H1 (cell line): ENCODE results near the gene PHLPP1. TPM values are rescaled to one million over a fixed set of nuclear protein-coding genes. Genes with fewer than 3 reads are reported as not detected.

ENCODE experiments used
- CTCF ChIA-PET: fragments of 300-600 bp; sonication (Branson Sonifier 250); formaldehyde crosslinking; loops from one replicate; lab custom pipeline; 2021; ENCODE audit not compliant: partially characterized antibody; lab: Charles Lee
- POLR2A ChIA-PET: fragments of 300-600 bp; sonication (Branson Sonifier 250); formaldehyde crosslinking; loops from one replicate; lab custom pipeline; 2021; ENCODE audit warnings: inconsistent platforms; ENCODE audit not compliant: partially characterized antibody; lab: Charles Lee
- DNase-seq, 2 experiments: peaks; one replicate each; pipeline versions ENCODE4 v3.0.0 to v3.0.0-alpha.2; 2010 to 2022; ENCODE audit warnings: low spot score in 2 of 2, low read depth in 1 of 2, mixed read lengths in 1 of 2
- FAIRE-seq: peaks from 2 replicates; lab custom pipeline; 2011; peaks lifted over from hg19 to GRCh38; lab: Jason Lieb, UNC
- H2AFZ ChIP-seq: 2 replicates; pipeline ENCODE4 v1.8.1; 2012; ENCODE audit warnings: low read length, inconsistent platforms
- H2AK5ac ChIP-seq: 2 replicates; pipeline ENCODE4 v1.6.1; 2013; ENCODE audit warnings: low read depth, low read length
- H2BK120ac ChIP-seq: replicated peaks from 2 replicates; pipeline ENCODE3; 2013; ENCODE audit warnings: low read depth, low read length, inconsistent platforms
- H2BK12ac ChIP-seq: 2 replicates; pipeline ENCODE4 v1.6.1; 2013; ENCODE audit warnings: low read depth, low read length
- H2BK15ac ChIP-seq: 2 replicates; pipeline ENCODE4 v1.6.1; 2013; ENCODE audit warnings: low read length
- H2BK20ac ChIP-seq: 2 replicates; pipeline ENCODE4 v1.6.1; 2013; ENCODE audit warnings: low read length
- H2BK5ac ChIP-seq: 2 replicates; pipeline ENCODE4 v1.6.1; 2013; ENCODE audit warnings: low read depth, low read length
- H3K14ac ChIP-seq: 2 replicates; pipeline ENCODE4 v1.6.1; 2013; ENCODE audit warnings: inconsistent platforms; ENCODE audit not compliant: insufficient read length
- H3K18ac ChIP-seq: 2 replicates; pipeline ENCODE4 v1.6.1; 2013; ENCODE audit warnings: low read length; ENCODE audit errors: extremely low read depth
- H3K23ac ChIP-seq: 2 replicates; pipeline ENCODE4 v1.6.1; 2013; ENCODE audit warnings: inconsistent platforms; ENCODE audit not compliant: insufficient read length
- H3K23me2 ChIP-seq: 2 replicates; pipeline ENCODE4 v1.6.1; 2013; ENCODE audit warnings: low read depth, low read length
- H3K27ac ChIP-seq: 2 replicates; pipeline ENCODE4 v1.6.1; 2011; ENCODE audit warnings: low read depth, low read length, inconsistent platforms
- H3K27me3 ChIP-seq, 4 experiments: replicated peaks in 1 of 4; 1 replicate in 1 of 4; 2 replicates in 3 of 4; pipeline versions ENCODE4 v1.6.1 to v1.8.1; 2011 to 2013; ENCODE audit warnings: low read length in 3 of 4, mild to moderate bottlenecking in 3 of 4, inconsistent platforms in 2 of 4, mixed read lengths in 2 of 4, moderate library complexity in 1 of 4; ENCODE audit not compliant: control insufficient read depth in 3 of 4, insufficient read depth in 3 of 4; ENCODE audit errors: extremely low read depth in 1 of 4
- H3K36me3 ChIP-seq, 4 experiments: 2 replicates each; pipeline versions ENCODE4 v1.6.1 to v1.8.1; 2011 to 2013; ENCODE audit warnings: mild to moderate bottlenecking in 4 of 4, low read length in 3 of 4, moderate library complexity in 2 of 4, control low read depth in 1 of 4, inconsistent platforms in 1 of 4; ENCODE audit not compliant: insufficient read depth in 4 of 4, control insufficient read depth in 2 of 4
- H3K4ac ChIP-seq: replicated peaks from 2 replicates; pipeline ENCODE3; 2013; ENCODE audit warnings: low read length, low read depth, mixed read lengths, inconsistent platforms; ENCODE audit not compliant: insufficient read length
- H3K4me1 ChIP-seq, 4 experiments: replicated peaks in 1 of 4; 1 replicate in 1 of 4; 2 replicates in 3 of 4; pipeline versions ENCODE4 v1.6.1 to v1.8.1; 2011 to 2013; ENCODE audit warnings: low read length in 3 of 4, inconsistent platforms in 2 of 4, mixed read lengths in 1 of 4; ENCODE audit not compliant: insufficient read depth in 4 of 4, control insufficient read depth in 3 of 4
- H3K4me2 ChIP-seq, 2 experiments: 2 replicates each; pipeline versions ENCODE4 v1.6.1 to v1.8.1; 2011 to 2013; ENCODE audit warnings: low read depth in 2 of 2, low read length in 2 of 2, control low read depth in 1 of 2, inconsistent platforms in 1 of 2, mild to moderate bottlenecking in 1 of 2; ENCODE audit not compliant: insufficient read depth in 1 of 2
- H3K4me3 ChIP-seq, 4 experiments: fragments of 200-600, 300-600 bp in 1 of 4; sonication (generic), shearing (Covaris generic), sonication (Bioruptor Twin) in 1 of 4; 2 replicates each; pipeline versions ENCODE4 v1.5.1 to v1.8.1; 2011 to 2016; ENCODE audit warnings: low read length in 4 of 4, low read depth in 3 of 4, control low read depth in 2 of 4, inconsistent platforms in 2 of 4, mild to moderate bottlenecking in 2 of 4, mixed read lengths in 1 of 4, moderate library complexity in 1 of 4; ENCODE audit not compliant: insufficient read depth in 2 of 4; ENCODE audit errors: extremely low read depth in 1 of 4
- H3K56ac ChIP-seq: replicated peaks from 2 replicates; pipeline ENCODE3; 2013; ENCODE audit warnings: low read depth, mild to moderate bottlenecking, mixed read lengths, low read length, inconsistent platforms; ENCODE audit not compliant: insufficient read length
- H3K79me1 ChIP-seq: 2 replicates; pipeline ENCODE4 v1.6.1; 2013; ENCODE audit warnings: low read depth, low read length, control low read depth
- H3K79me2 ChIP-seq, 2 experiments: 2 replicates each; pipeline versions ENCODE4 v1.6.1 to v1.8.1; 2012 to 2013; ENCODE audit warnings: low read length in 2 of 2, mild to moderate bottlenecking in 2 of 2, inconsistent platforms in 1 of 2; ENCODE audit not compliant: insufficient read depth in 2 of 2, control insufficient read depth in 1 of 2
- H3K9ac ChIP-seq, 4 experiments: replicated peaks in 1 of 4; 1 replicate in 1 of 4; 2 replicates in 3 of 4; pipeline versions ENCODE4 v1.6.1 to v1.8.1; 2011 to 2013; ENCODE audit warnings: low read depth in 3 of 4, low read length in 3 of 4, control low read depth in 2 of 4, mild to moderate bottlenecking in 2 of 4, moderate library complexity in 2 of 4, inconsistent platforms in 1 of 4; ENCODE audit errors: extremely low read depth in 1 of 4
- H3K9me3 ChIP-seq, 2 experiments: 2 replicates each; pipeline versions ENCODE4 v1.6.1 to v1.8.1; 2012 to 2013; ENCODE audit warnings: mild to moderate bottlenecking in 2 of 2, moderate library complexity in 2 of 2, control low read depth in 1 of 2, inconsistent platforms in 1 of 2, low read depth in 1 of 2, low read length in 1 of 2, mixed read lengths in 1 of 2; ENCODE audit not compliant: insufficient read depth in 2 of 2
- H4K20me1 ChIP-seq, 2 experiments: replicated peaks in 1 of 2; 2 replicates each; pipeline versions ENCODE3 to v1.8.1; 2011 to 2013; ENCODE audit warnings: inconsistent platforms in 2 of 2, low read length in 2 of 2, mild to moderate bottlenecking in 1 of 2; ENCODE audit not compliant: insufficient read depth in 2 of 2, control insufficient read depth in 1 of 2
- H4K5ac ChIP-seq: 2 replicates; pipeline ENCODE4 v1.6.1; 2013; ENCODE audit warnings: low read length, low read depth, mixed read lengths, inconsistent platforms; ENCODE audit not compliant: insufficient read length
- H4K8ac ChIP-seq: 2 replicates; pipeline ENCODE4 v1.8.0; 2013; ENCODE audit warnings: mild to moderate bottlenecking, moderate library complexity, low read length, inconsistent platforms; ENCODE audit not compliant: insufficient read depth; ENCODE audit errors: extremely low read depth
- H4K91ac ChIP-seq: replicated peaks from 2 replicates; pipeline ENCODE3; 2013; ENCODE audit warnings: low read length, mixed read lengths, inconsistent platforms; ENCODE audit not compliant: insufficient read length
- CBX5 ChIP-seq: fragments of 300-800, 300-1000 bp; sonication (generic); IDR thresholded peaks from 2 replicates; pipeline ENCODE4 v1.7.1; 2016; ENCODE audit warnings: antibody characterized with exemption, low read length, low read depth
- CBX8 ChIP-seq: fragments of 300-800, 300-1000 bp; sonication (generic); IDR thresholded peaks from 2 replicates; pipeline ENCODE4 v1.7.1; 2016; ENCODE audit warnings: low read depth, low read length, borderline replicate concordance
- CHD1 ChIP-seq: IDR thresholded peaks from 2 replicates; pipeline ENCODE4 v1.6.1; 2012; ENCODE audit warnings: low read depth, low read length, improper control_type of control experiment
- CREB1 ChIP-seq: IDR thresholded peaks from 2 replicates; pipeline ENCODE4 v1.6.1; 2012; ENCODE audit warnings: inconsistent platforms
- FOSL1 ChIP-seq: IDR thresholded peaks from 2 replicates; pipeline ENCODE4 v1.6.1; 2011; ENCODE audit warnings: mild to moderate bottlenecking, low read depth, low read length, moderate library complexity; ENCODE audit not compliant: insufficient read depth
- GABPA ChIP-seq: IDR thresholded peaks from 2 replicates; pipeline ENCODE4 v1.6.1; 2011; ENCODE audit warnings: mild to moderate bottlenecking, low read length, moderate library complexity, borderline replicate concordance; ENCODE audit not compliant: insufficient read depth
- GTF2F1 ChIP-seq: IDR thresholded peaks from 2 replicates; pipeline ENCODE4 v1.6.1; 2012; ENCODE audit warnings: low read depth, low read length, improper control_type of control experiment, borderline replicate concordance
- MAX ChIP-seq: IDR thresholded peaks from 2 replicates; pipeline ENCODE4 v1.6.1; 2012; ENCODE audit warnings: inconsistent platforms
- RNF2 ChIP-seq: fragments of 200-900, 300-1000 bp; sonication (generic); IDR thresholded peaks from 2 replicates; pipeline ENCODE4 v1.7.1; 2016; ENCODE audit warnings: borderline replicate concordance, low read depth, mild to moderate bottlenecking, antibody characterized with exemption, low read length; ENCODE audit not compliant: poor library complexity, severe bottlenecking; ENCODE audit errors: missing control alignments
- SP2 ChIP-seq: IDR thresholded peaks from 2 replicates; pipeline ENCODE4 v1.6.1; 2012; ENCODE audit warnings: mild to moderate bottlenecking, low read length, inconsistent platforms
- WGBS, 2 experiments: shearing (Covaris generic) in 1 of 2; methylation state at CpG; one replicate each; pipeline versions ENCODE4 v1.1.6 to v1.1.7; 2013 to 2015; ENCODE audit warnings: low lambda C conversion rate in 2 of 2, mixed read lengths in 2 of 2, inconsistent platforms in 1 of 2, low coverage in 1 of 2, missing lambda C conversion rate in 1 of 2; ENCODE audit not compliant: insufficient replicate concordance in 2 of 2, insufficient coverage in 1 of 2, insufficient read length in 1 of 2; ENCODE audit errors: extremely low coverage in 1 of 2, missing lambda C conversion rate in 1 of 2; 5-methylcytosine and 5-hydroxymethylcytosine counted together
- polyA plus RNA-seq, 7 experiments: library from polyadenylated mRNA; depleted of rRNA in 3 of 7; stranded (reverse) in 5 of 7; unstranded in 2 of 7; fragments of >200 nt in 5 of 7; fragments of 200-250 nt in 2 of 7; gene quantifications; 1 replicate in 5 of 7; 2 replicates in 1 of 7; 4 replicates in 1 of 7; pipeline versions ENCODE4 v1.2.1 to v1.2.3, GENCODE V29; 2011 to 2013; ENCODE audit warnings: missing spikeins in 2 of 7, mixed read lengths in 2 of 7
- total RNA-seq: library from RNA; stranded (reverse); fragmentation: NEBNext Ultra II Directional; extraction: Animal tissue kit (Norgen Biotek cat#: 25700); gene quantifications from 2 replicates; pipeline ENCODE4 v1.2.1, GENCODE V29; 2021

PHLPP1 gene
- total and polyA plus RNA-seq, 2 of the 8 experiments (the other 6 are each of a cell fraction or from before 2014, with no cell fraction given), result 28.0 to 66.3 TPM

- Histone ChIP-seq H3K79me2 (peaks cover 27 to 100% of the 10 kb centered on the region in 2 experiments), H4K8ac (no peak overlapping the region), H2AFZ (no peak overlapping the region), H2BK120ac (no peak overlapping the region), H3K4me2 (no peak overlapping the region), H4K20me1 (peaks cover 0 to 2% of the 10 kb centered on the region in 2 experiments), H2BK20ac (no peak overlapping the region), H4K91ac (no peak overlapping the region), H3K4ac (no peak overlapping the region), H3K36me3 (no peaks in the 10 kb centered on the region; a peak in 1 of 8 replicates), H3K27me3 (no peaks in the 10 kb centered on the region), H2BK5ac (no peak overlapping the region), H3K4me1 (peaks cover 0 to 41% (median 15%) of the 10 kb centered on the region in 4 experiments), H3K4me3 (no peak overlapping the region), H2BK12ac (no peak overlapping the region), H2AK5ac (no peak overlapping the region), H3K23me2 (no peaks in the 10 kb centered on the region; the same call in 1 of the 2 replicates), H3K56ac (no peak overlapping the region), H3K79me1 (no peaks in the 10 kb centered on the region; the same call in 1 of the 2 replicates), H3K18ac (no peak overlapping the region), H3K9ac (no peak overlapping the region), H4K5ac (no peak overlapping the region), H2BK15ac (no peak overlapping the region), H3K9me3 (0 out of 4 replicates have a peak, but pooled peaks cover 0 to 4% of the 10 kb centered on the region in 2 experiments), H3K23ac (no peak overlapping the region), H3K14ac (no peak overlapping the region), H3K27ac (no peak overlapping the region)
- ChIA-PET POLR2A (interaction anchor here (0.6 kb wide), 1 partner anchor 15 kb away, joined by 3 read pairs; no protein-coding TSS in a partner anchor), CTCF (interaction anchor here (0.8 to 1.2 kb wide), 3 partner anchors 9 to 14 kb away, joined by 3 read pairs; no protein-coding TSS in a partner anchor)
- TF ChIP-seq FOSL1, result no peak
- TF ChIP-seq GABPA, result no peak
- TF ChIP-seq CHD1, result no peak
- no peak for TF ChIP-seq MAX
- TF ChIP-seq SP2, result no peak
- TF ChIP-seq RNF2, result no peak
- no peak for TF ChIP-seq CBX5
- no peak for TF ChIP-seq CREB1
- TF ChIP-seq GTF2F1, result no peak
- no peak for TF ChIP-seq CBX8
- WGBS, 2 experiments, result 83% methylated on average over 3 of the region's 3 CpGs; no CpG with 5 or more reads in 1 of the 2 experiments
- no peak for FAIRE-seq
- DNase-seq, result no peak
Measured at GRCh38 chr18:62745089-62745751, 29.9 kb downstream of the PHLPP1 start.
